Omental fat pad (tissue), 4 donors: ENCODE measurements around the gene SLC10A6. TPM values are rescaled to one million over a fixed set of nuclear protein-coding genes. Genes with fewer than 3 reads are reported as not detected.

Source experiments
- ATAC-seq: fragments of 150-250 bp; one replicate; pipeline ENCODE4 v1.9.1; 2016; ENCODE audit warnings: mild to moderate bottlenecking, moderate library complexity; ENCODE audit not compliant: low FRiP score
- DNase-seq: peaks from one replicate; pipeline ENCODE4 v3.0.0-alpha.2; 2019; ENCODE audit warnings: low spot score
- CTCF ChIP-seq, 3 donors: fragments of 450-650 bp; IDR thresholded peaks; one replicate each; pipeline ENCODE4 v1.5.1; 2016 to 2017; ENCODE audit warnings: antibody characterized with exemption in 3 of 3, mild to moderate bottlenecking in 3 of 3, moderate library complexity in 2 of 3
- total RNA-seq, 4 donors: library from RNA; depleted of rRNA; stranded (reverse); fragments of >200 nt; gene quantifications; one replicate each; pipeline ENCODE4 v1.1.0, GENCODE V29; 2016

Gene SLC10A6
- total RNA-seq, 4 donors from 2014 or later, result 5.8 to 25.9 (median 14.0) TPM

- no peak for TF ChIP-seq CTCF (IDR thresholded peaks at IDR 0.05)
- no peak for DNase-seq
- ATAC-seq, result no peak
Measured at GRCh38 chr4:86818841-86819240, 30.3 kb downstream of the SLC10A6 start.

GRCh38 chr4:86818211-86818610 is 31.0 kb downstream of the SLC10A6 start:
- ATAC-seq, result no peak
- no peak for TF ChIP-seq CTCF (IDR thresholded peaks at IDR 0.05)
- no peak for DNase-seq

DNA sequence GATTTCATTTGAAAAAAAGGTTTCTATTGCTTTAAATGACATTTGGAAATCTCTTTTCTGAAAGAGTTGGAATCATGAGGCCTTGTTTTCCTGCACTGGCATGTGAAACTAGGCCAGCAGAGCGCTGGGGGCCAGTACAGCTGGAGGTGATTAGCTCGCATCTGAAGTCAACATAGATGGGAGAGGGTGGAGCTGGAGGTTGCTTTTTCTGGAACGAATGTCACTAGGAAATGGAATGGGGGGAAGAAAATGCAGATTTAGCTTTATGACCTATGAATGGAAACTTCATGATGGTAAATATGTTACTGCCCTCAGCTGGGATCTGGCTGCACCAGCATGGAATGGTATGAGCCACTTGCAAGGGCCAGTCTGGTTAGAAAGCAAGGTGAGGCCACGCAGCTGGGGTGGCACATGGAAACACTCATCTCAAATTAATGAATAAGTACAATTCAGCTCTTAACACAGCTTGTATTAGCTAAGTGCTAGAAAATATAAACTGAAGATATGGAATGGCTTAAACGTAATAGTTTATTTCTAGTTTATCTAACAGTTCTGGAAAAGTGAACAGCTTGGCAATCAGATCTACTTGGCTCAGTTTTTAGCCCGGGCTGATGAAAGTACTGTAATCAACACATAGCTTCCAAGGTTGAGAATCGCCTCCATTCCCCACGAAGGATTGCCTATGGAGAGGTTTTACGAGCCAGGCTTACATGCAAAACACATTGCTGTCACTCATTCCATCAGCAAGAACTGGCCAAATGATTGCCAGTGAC is 32.5 kb downstream of the SLC10A6 start:
- no peak for TF ChIP-seq CTCF (IDR thresholded peaks at IDR 0.05)
- no peak for ATAC-seq
- no peak for DNase-seq

GRCh38 chr4:86815653-86816052 is 33.5 kb downstream of the SLC10A6 start:
- no peak for TF ChIP-seq CTCF (IDR thresholded peaks at IDR 0.05)
- DNase-seq, result no peak
- ATAC-seq, result no peak

DNA sequence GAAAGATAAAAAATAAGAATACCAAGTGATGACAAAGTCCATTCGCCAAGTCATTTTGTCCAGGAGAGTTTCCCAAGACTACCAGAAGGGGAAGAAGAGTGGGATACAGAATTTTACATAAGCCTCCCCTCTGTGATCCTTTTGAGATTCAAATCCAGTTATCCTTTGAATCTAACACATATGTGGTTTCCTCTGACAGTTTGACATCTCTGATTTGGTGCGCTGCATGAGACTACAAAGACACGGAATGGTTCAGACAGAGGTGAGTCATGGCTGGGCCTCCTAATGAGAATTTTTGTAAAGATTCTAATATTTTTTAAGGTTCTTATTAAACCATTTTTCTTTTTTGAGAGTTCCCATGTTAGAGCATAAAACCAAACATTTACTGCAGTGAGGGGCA is 38.3 kb downstream of the SLC10A6 start:
- TF ChIP-seq CTCF (IDR thresholded peaks at IDR 0.05), result no peak
- ATAC-seq (no peak), DNase-seq (no peak)

- DNase-seq (no peak), ATAC-seq (no peak)
- no peak for TF ChIP-seq CTCF (IDR thresholded peaks at IDR 0.05)
Measured at GRCh38 chr4:86809809-86810208, 39.4 kb downstream of the SLC10A6 start.

- ATAC-seq (no peak), DNase-seq (no peak)
Measured at GRCh38 chr4:86791126-86791525, 58.1 kb downstream of the SLC10A6 start.

More at GRCh38 chr4:86791126-86791525, 58.1 kb downstream of the SLC10A6 start:
- no peak for TF ChIP-seq CTCF (IDR thresholded peaks at IDR 0.05)
